Mucosa of gallbladder (tissue), 1 donor: ENCODE results near the gene CDC25A. TPM values are rescaled to one million over a fixed set of nuclear protein-coding genes. Genes with fewer than 3 reads are reported as not detected.
"Not testable (repeated sequence)": the region's sequence is repeated elsewhere in the genome, so short reads cannot be mapped to it uniquely, and the experiment has no call there.

Experiments
- DNase-seq: peaks from one replicate; pipeline ENCODE4 v3.0.0-alpha.2; 2020; ENCODE audit warnings: low spot score
- total RNA-seq: library from RNA; stranded (reverse); gene quantifications from one replicate; pipeline ENCODE4 v1.2.1, GENCODE V29; 2021
- donor health status: DM: no; HTN: no; CAD: no.

CDC25A gene
- total RNA-seq, 1 donor from 2014 or later, result 0.66 TPM

GRCh38 chr3:48141604-48142137 is 46.5 kb downstream of the CDC25A start:
- no peak for DNase-seq

GRCh38 chr3:48140936-48141603 is 47.1 kb downstream of the CDC25A start:
- DNase-seq, result no peak

GRCh38 chr3:48140336-48140757 is 47.9 kb downstream of the CDC25A start:
- no peak for DNase-seq

- DNase-seq, result no peak
Observed at GRCh38 chr3:48137425-48137999, 50.7 kb downstream of the CDC25A start.

GRCh38 chr3:48135552-48136495 is 52.4 kb downstream of the CDC25A start:
- no peak for DNase-seq

- DNase-seq, result peak; percentile 74
Observed at GRCh38 chr3:48130321-48130904, 57.8 kb downstream of the CDC25A start.

GRCh38 chr3:48129921-48130320 is 58.3 kb downstream of the CDC25A start:
- DNase-seq, result no peak

GRCh38 chr3:48128774-48129173 is 59.4 kb downstream of the CDC25A start:
- no peak for DNase-seq

GRCh38 chr3:48125886-48126622 is 62.2 kb downstream of the CDC25A start:
- no peak for DNase-seq

- DNase-seq, result no peak
Observed at GRCh38 chr3:48125013-48125705, 63.1 kb downstream of the CDC25A start.

- no peak for DNase-seq
Observed at GRCh38 chr3:48123346-48123745, 64.9 kb downstream of the CDC25A start.

- DNase-seq, result no peak
Observed at GRCh38 chr3:48122504-48122903, 65.7 kb downstream of the CDC25A start.

- no peak for DNase-seq
Observed at GRCh38 chr3:48120223-48120622, 68.0 kb downstream of the CDC25A start.

GRCh38 chr3:48119505-48120193 is 68.6 kb downstream of the CDC25A start:
- peak; percentile 50 for DNase-seq

- DNase-seq, result no peak
Observed at GRCh38 chr3:48118928-48119327, 69.3 kb downstream of the CDC25A start.

GRCh38 chr3:48118322-48118721 is 69.9 kb downstream of the CDC25A start:
- DNase-seq, result no peak

- no peak for DNase-seq
Observed at GRCh38 chr3:48112813-48113212, 75.4 kb downstream of the CDC25A start.

- DNase-seq, result not testable (repeated sequence)
Observed at GRCh38 chr3:48112108-48112791, 76.0 kb downstream of the CDC25A start.

- no peak for DNase-seq
Observed at GRCh38 chr3:48110463-48110862, 77.8 kb downstream of the CDC25A start.
